Endothelial cell of umbilical vein (primary cell): Measurements from ENCODE around the gene KCTD17. TPM values are rescaled to one million over a fixed set of nuclear protein-coding genes. Genes with fewer than 3 reads are reported as not detected.

Experiments
- BruUV-seq: library from RNA; stranded (reverse); fragments of 400-500 nt; replicated peaks from 2 replicates; lab custom pipeline; 2021; lab: Mats Ljungman, UMichigan
- CTCF ChIA-PET: fragments of 300-600, 350-600 bp; sonication (Branson Sonifier 250); formaldehyde crosslinking; loops from one replicate; lab custom pipeline; 2021; ENCODE audit warnings: antibody characterized with exemption, inconsistent platforms; lab: Charles Lee
- POLR2A ChIA-PET: fragments of 300-600, 350-600 bp; sonication (Branson Sonifier 250); formaldehyde crosslinking; loops from one replicate; lab custom pipeline; 2021; ENCODE audit warnings: antibody characterized with exemption, inconsistent platforms; lab: Charles Lee
- DNase-seq: peaks from one replicate; pipeline ENCODE4 v3.0.0-alpha.2; 2011; ENCODE audit warnings: low read depth, low spot score
- FAIRE-seq: peaks from 2 replicates; lab custom pipeline; 2011; peaks lifted over from hg19 to GRCh38; lab: Jason Lieb, UNC
- H2AFZ ChIP-seq: 2 replicates; pipeline ENCODE4 v1.6.0; 2012; ENCODE audit warnings: low read depth, low read length, control low read depth, inconsistent platforms
- H3K27ac ChIP-seq: 2 replicates; pipeline ENCODE4 v1.5.1; 2011; ENCODE audit warnings: low read depth, mild to moderate bottlenecking, control low read depth, low read length, moderate library complexity; ENCODE audit not compliant: insufficient read depth
- H3K27me3 ChIP-seq, 2 experiments: 2 replicates each; pipeline versions ENCODE4 v1.6.0 to v1.6.1; 2011; ENCODE audit warnings: low read length in 2 of 2, mixed read lengths in 1 of 2; ENCODE audit not compliant: control insufficient read depth in 2 of 2, insufficient read depth in 2 of 2
- H3K36me3 ChIP-seq, 2 experiments: 2 replicates in 1 of 2; 3 replicates in 1 of 2; pipeline ENCODE4 v1.5.1; 2011; ENCODE audit warnings: low read length in 2 of 2, mild to moderate bottlenecking in 1 of 2, moderate library complexity in 1 of 2; ENCODE audit not compliant: control insufficient read depth in 2 of 2, insufficient read depth in 2 of 2; ENCODE audit errors: extremely low read depth in 1 of 2
- H3K4me1 ChIP-seq: 3 replicates; pipeline ENCODE4 v1.5.1; 2011; ENCODE audit warnings: mild to moderate bottlenecking, low read length; ENCODE audit not compliant: control insufficient read depth, insufficient read depth; ENCODE audit errors: extremely low read depth
- H3K4me2 ChIP-seq: 2 replicates; pipeline ENCODE4 v1.6.1; 2011; ENCODE audit warnings: low read length, control low read depth, mixed read lengths; ENCODE audit not compliant: insufficient read depth
- H3K4me3 ChIP-seq, 3 experiments: fragments of 200-600 bp in 1 of 3; sonication (generic), shearing (Covaris generic) in 1 of 3; replicated peaks in 1 of 3; 2 replicates each; pipeline ENCODE4 v1.5.1; 2011 to 2016; ENCODE audit warnings: control low read depth in 3 of 3, low read length in 3 of 3, mild to moderate bottlenecking in 2 of 3, inconsistent platforms in 1 of 3, low read depth in 1 of 3, moderate library complexity in 1 of 3; ENCODE audit not compliant: insufficient read depth in 1 of 3
- H3K79me2 ChIP-seq: 2 replicates; pipeline ENCODE4 v1.6.0; 2012; ENCODE audit warnings: low read length, inconsistent platforms; ENCODE audit not compliant: control insufficient read depth, insufficient read depth
- H3K9ac ChIP-seq: replicated peaks from 2 replicates; pipeline ENCODE3; 2011; ENCODE audit warnings: low read length, control low read depth; ENCODE audit not compliant: insufficient read depth; ENCODE audit errors: extremely low read depth
- H3K9me1 ChIP-seq: replicated peaks from 3 replicates; pipeline ENCODE4 v1.6.0; 2011; ENCODE audit warnings: mild to moderate bottlenecking, low read length; ENCODE audit not compliant: control insufficient read depth, insufficient read depth; ENCODE audit errors: extremely low read depth
- H3K9me3 ChIP-seq: replicated peaks from 2 replicates; pipeline ENCODE4 v1.5.1; 2012; ENCODE audit warnings: low read length, inconsistent platforms; ENCODE audit not compliant: control insufficient read depth, insufficient read depth
- H4K20me1 ChIP-seq: replicated peaks from 2 replicates; pipeline ENCODE3; 2011; ENCODE audit warnings: mild to moderate bottlenecking, low read length; ENCODE audit not compliant: control insufficient read depth, insufficient read depth; ENCODE audit errors: extremely low read depth
- EZH2 ChIP-seq: IDR thresholded peaks from 2 replicates; pipeline ENCODE4 v1.6.1; 2012; ENCODE audit warnings: borderline replicate concordance, low read depth, mild to moderate bottlenecking, moderate library complexity, low read length, inconsistent platforms; ENCODE audit not compliant: severe bottlenecking
- FOS ChIP-seq: IDR thresholded peaks from 2 replicates; pipeline ENCODE4 v1.6.1; 2011; ENCODE audit warnings: mild to moderate bottlenecking, low read length, moderate library complexity, borderline replicate concordance; ENCODE audit not compliant: insufficient read depth
- GATA2 ChIP-seq: IDR thresholded peaks from 2 replicates; pipeline ENCODE4 v1.7.0; 2011; ENCODE audit warnings: low read depth, mild to moderate bottlenecking, moderate library complexity, mixed read lengths, low read length; ENCODE audit not compliant: insufficient read length, insufficient read depth
- JUN ChIP-seq: IDR thresholded peaks from 2 replicates; pipeline ENCODE4 v1.6.1; 2011; ENCODE audit warnings: borderline replicate concordance, low read depth; ENCODE audit not compliant: insufficient read length, insufficient read depth
- MAX ChIP-seq: IDR thresholded peaks from 2 replicates; pipeline ENCODE4 v1.6.1; 2011; ENCODE audit not compliant: insufficient read depth, insufficient read length
- MYC ChIP-seq: IDR thresholded peaks from one replicate; pipeline ENCODE4 v1.6.1; 2011; ENCODE audit warnings: mild to moderate bottlenecking, low read depth, low read length
- POLR2A ChIP-seq: IDR thresholded peaks from 2 replicates; pipeline ENCODE4 v1.6.1; 2012; ENCODE audit warnings: low read depth, mild to moderate bottlenecking, control low read depth, low read length
- POLR2AphosphoS5 ChIP-seq: IDR thresholded peaks from 2 replicates; pipeline ENCODE4 v1.6.1; 2012; ENCODE audit warnings: low read depth, mild to moderate bottlenecking, control low read depth, low read length, moderate library complexity; ENCODE audit not compliant: insufficient read depth
- dilution Hi-C: fragments of 300-500 bp; cut with MboI; formaldehyde crosslinking; loops from one replicate; pipeline ENCODE4 v1.15.0; 2019; ENCODE audit warnings: low sequenced_read_pairs; ENCODE audit not compliant: extremely low pct_ligation_motif_present
- intact Hi-C: fragments of 100-400 bp; cut with micrococcal nuclease; formaldehyde crosslinking; loops from one replicate; pipeline ENCODE4 v1.10.0; 2022
- polyA plus RNA-seq, 4 experiments: library from polyadenylated mRNA; depleted of rRNA in 3 of 4; stranded (reverse) in 3 of 4; unstranded in 1 of 4; fragments of >200 nt; gene quantifications; 2 replicates each; pipeline versions ENCODE4 v1.2.1 to v1.2.3, GENCODE V29; 2011 to 2012; ENCODE audit warnings: missing spikeins in 1 of 4
- total RNA-seq: library from RNA; stranded (reverse); gene quantifications from 2 replicates; pipeline ENCODE4 v1.2.3, GENCODE V29; 2021
- TF ChIP-seq, protein P1 (sequence below), 2 donors: IDR thresholded peaks; 1 replicate in 1 of 2; 2 replicates in 1 of 2; pipeline ENCODE4 v1.5.1; 2011; ENCODE audit warnings: low read length in 2 of 2, mild to moderate bottlenecking in 2 of 2, moderate library complexity in 2 of 2, control low read depth in 1 of 2, inconsistent platforms in 1 of 2, low read depth in 1 of 2; ENCODE audit not compliant: insufficient read depth in 1 of 2; ENCODE audit errors: extremely low read depth in 1 of 2

The KCTD17 gene
- total and polyA plus RNA-seq, 2 donors (not counting 3 experiments of a cell fraction or from before 2014, with no cell fraction given): 59.2 to 73.0 TPM

DNA sequence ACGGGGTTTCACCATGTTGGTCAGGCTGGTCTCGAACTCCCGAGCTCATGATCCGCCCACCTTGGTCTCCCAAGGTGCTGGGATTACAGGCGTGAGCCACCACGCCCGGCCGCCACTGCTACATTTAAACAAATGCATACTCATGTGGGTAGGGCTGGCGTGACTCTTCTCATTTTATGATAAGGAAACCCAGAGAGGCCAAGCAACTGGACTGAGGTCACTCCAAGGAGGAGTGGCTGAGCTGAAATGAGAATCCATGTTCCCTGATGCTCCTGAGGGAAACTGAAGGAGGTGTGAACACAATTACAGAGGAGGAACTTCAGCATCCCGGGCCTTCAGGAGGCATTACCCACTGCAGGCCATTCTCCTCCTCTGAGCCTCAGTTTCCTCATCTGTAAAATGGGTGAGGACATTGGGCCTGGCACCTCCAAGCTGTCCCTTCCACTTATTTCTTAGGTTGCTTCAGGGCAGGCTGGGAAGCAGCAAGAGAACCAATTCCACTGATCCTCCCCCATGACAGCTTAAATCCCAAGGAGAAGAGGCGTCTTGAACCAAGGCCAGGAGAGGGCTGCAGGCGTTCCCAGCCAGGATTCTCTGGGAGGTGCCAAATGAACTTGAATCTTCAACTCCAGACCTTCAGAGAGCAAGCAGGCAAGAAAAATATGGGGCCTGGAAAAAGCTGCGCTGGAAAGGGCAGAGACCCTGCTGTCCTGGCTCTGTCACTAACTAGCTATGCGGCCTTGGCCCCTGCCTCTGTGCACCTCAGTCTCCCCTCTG is 35.2 kb upstream of the KCTD17 start:
- intact Hi-C loops: no loop called here
- CTCF ChIA-PET: interaction anchor here (1.0 kb wide), 1 partner anchor 27 kb away, joined by 3 read pairs; no protein-coding TSS in a partner anchor
- dilution Hi-C loops: no loop called here

More for the DNA sequence above, 35.2 kb upstream of the KCTD17 start:
- Histone ChIP-seq H2AFZ (no peak overlapping the region), H3K9me1 (no peaks in the 10 kb centered on the region), H3K4me1 (peaks cover 12% of the 10 kb centered on the region), H3K9me3 (no peaks in the 10 kb centered on the region), H3K4me3 (no peak overlapping the region), H3K27ac (no peak overlapping the region), H3K4me2 (no peak overlapping the region), H3K9ac (no peak overlapping the region), H3K36me3 (peaks cover 2 to 6% of the 10 kb centered on the region in 2 experiments), H3K27me3 (no peaks in the 10 kb centered on the region), H4K20me1 (no peaks in the 10 kb centered on the region), H3K79me2 (peaks cover 24% of the 10 kb centered on the region)
- BruUV-seq: no TSS peak
- DNase-seq: no peak
- FAIRE-seq: no peak
- TF ChIP-seq EZH2 (no peak), POLR2A (no peak), MAX (no peak), MYC (no peak), FOS (no peak), JUN (no peak), GATA2 (no peak), POLR2AphosphoS5 (no peak)
- TF ChIP-seq, protein P1, sequence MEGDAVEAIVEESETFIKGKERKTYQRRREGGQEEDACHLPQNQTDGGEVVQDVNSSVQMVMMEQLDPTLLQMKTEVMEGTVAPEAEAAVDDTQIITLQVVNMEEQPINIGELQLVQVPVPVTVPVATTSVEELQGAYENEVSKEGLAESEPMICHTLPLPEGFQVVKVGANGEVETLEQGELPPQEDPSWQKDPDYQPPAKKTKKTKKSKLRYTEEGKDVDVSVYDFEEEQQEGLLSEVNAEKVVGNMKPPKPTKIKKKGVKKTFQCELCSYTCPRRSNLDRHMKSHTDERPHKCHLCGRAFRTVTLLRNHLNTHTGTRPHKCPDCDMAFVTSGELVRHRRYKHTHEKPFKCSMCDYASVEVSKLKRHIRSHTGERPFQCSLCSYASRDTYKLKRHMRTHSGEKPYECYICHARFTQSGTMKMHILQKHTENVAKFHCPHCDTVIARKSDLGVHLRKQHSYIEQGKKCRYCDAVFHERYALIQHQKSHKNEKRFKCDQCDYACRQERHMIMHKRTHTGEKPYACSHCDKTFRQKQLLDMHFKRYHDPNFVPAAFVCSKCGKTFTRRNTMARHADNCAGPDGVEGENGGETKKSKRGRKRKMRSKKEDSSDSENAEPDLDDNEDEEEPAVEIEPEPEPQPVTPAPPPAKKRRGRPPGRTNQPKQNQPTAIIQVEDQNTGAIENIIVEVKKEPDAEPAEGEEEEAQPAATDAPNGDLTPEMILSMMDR (IDR thresholded peaks at IDR 0.05; ENCODE audit: extremely low read depth in 1 of 2, insufficient read depth in 1 of 2, low read depth in 1 of 2, low read length in 2 of 2): no peak
- POLR2A ChIA-PET: no interaction called here
